Activated T-cell treated with anti-CD3 and anti-CD28 coated beads, Interleukin-2, amount 50 U/mL, for 4 hours (primary cell): ENCODE data around the gene ZNF782. TPM values are rescaled to one million over a fixed set of nuclear protein-coding genes. Genes with fewer than 3 reads are reported as not detected.
"Not testable (repeated sequence)": the region's sequence is repeated elsewhere in the genome, so short reads cannot be mapped to it uniquely, and the experiment has no call there.

ENCODE experiments used
- ATAC-seq, 2 donors: fragments of 200-7000 bp; cut with Tn5 transposase; one replicate each; pipeline ENCODE4 v1.10.0; 2021
- DNase-seq: peaks from one replicate; pipeline ENCODE4 v3.0.0-alpha.2; 2020
- H3K27me3 Mint-ChIP-seq: one replicate; pipeline ENCODE4 v1.8.0; 2021; ENCODE audit warnings: low read depth, mixed read lengths
- H3K36me3 Mint-ChIP-seq: one replicate; pipeline ENCODE4 v1.8.0; 2022; ENCODE audit warnings: mixed read lengths; ENCODE audit not compliant: insufficient read depth
- H3K4me1 Mint-ChIP-seq: one replicate; pipeline ENCODE4 v1.8.0; 2021; ENCODE audit warnings: low read depth, mixed read lengths
- H3K4me3 Mint-ChIP-seq: one replicate; pipeline ENCODE4 v1.8.0; 2021; ENCODE audit warnings: mild to moderate bottlenecking, moderate library complexity, mixed read lengths
- H3K9me3 Mint-ChIP-seq: one replicate; pipeline ENCODE4 v1.8.0; 2021; ENCODE audit warnings: mixed read lengths
- total RNA-seq, 3 donors: library from RNA; stranded (reverse); gene quantifications; one replicate each; pipeline ENCODE4 v1.2.1, GENCODE V29; 2021

ZNF782 gene
- 1 to 10 TPM; 2.8 to 3.4 (median 3.0) TPM for total RNA-seq

DNA sequence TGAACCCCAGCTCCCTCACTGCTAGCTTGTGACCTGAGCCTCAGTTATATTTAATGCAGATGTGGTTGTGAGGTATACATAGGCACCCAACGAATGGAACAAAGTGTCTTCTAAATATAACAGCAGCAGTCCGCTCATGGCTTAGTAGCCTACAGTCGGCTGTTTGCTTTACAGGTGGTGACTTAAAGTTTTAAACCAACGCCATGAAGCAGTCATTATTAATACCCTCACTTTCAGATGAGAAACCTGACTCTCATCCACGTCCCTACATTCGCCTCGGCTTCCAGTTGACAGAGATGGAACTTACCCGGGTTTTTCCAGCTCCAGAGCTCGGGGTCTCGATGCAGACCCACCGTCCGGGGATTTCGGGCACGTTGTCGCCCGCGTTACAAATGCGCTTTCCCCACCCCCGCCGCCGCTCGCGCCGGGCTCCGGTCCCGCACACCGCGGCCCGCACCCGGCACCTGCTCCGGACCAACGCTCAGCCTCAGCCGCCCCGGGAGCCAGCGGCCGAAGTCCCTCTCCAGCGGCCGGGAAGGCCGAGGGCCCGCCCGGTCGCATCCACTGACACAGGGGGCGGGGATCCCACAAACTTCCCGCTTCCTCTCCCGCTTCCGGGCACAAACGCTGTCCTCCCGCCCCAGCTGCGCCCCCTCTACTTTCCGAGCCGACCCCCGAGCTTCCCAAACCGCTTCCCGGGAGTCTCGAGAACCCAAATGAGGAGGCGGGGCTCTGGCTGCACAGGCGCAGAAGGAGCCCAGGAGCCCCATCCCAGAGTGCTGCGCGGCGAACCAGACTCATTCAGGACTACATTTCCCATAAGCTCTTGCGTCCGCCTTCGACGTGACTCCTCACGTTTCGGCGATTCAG lies at the start of gene ZNF782:
ZNF782 (minus strand) TSS at position 734 of the 870 bp plus-strand sequence. CDS start 2,553 bp downstream, outside the sequence.
- Mint-ChIP-seq H3K27me3 (peaks cover 3% of the 10 kb centered on the region), H3K4me1 (peaks cover 43% of the 10 kb centered on the region), H3K4me3 (peak within 1 kb of the TSS; percentile 100), H3K36me3 (peaks cover 14% of the 10 kb centered on the region), H3K9me3 (no peaks in the 10 kb centered on the region)
- DNase-seq (peak; percentile 77), ATAC-seq (peak; percentile 94)

DNA sequence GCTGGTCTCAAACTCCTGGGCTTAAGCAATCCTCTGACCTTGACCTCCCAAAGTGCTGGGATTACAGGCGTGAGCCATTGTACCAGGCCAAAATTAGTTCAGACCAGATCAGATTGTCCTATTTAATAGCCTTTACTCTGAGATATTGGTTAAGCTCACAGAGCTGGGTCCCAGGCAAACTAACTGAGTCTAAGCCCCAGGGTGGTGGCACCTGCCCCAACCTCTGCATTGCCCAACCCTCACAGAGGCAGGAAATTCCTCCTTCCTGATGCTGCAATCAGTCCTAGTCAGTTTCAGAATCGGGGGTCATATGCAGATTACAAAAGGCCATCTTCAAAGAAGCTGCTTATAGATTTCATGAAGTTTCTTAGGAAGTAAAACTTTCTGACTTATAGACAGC lies 45.7 kb upstream of the ZNF782 start:
- not testable (repeated sequence) for H3K4me1 Mint-ChIP-seq, H3K9me3 Mint-ChIP-seq, DNase-seq, ATAC-seq, H3K4me3 Mint-ChIP-seq, H3K27me3 Mint-ChIP-seq
- H3K36me3 Mint-ChIP-seq: peaks cover 22% of the 10 kb centered on the region

DNA sequence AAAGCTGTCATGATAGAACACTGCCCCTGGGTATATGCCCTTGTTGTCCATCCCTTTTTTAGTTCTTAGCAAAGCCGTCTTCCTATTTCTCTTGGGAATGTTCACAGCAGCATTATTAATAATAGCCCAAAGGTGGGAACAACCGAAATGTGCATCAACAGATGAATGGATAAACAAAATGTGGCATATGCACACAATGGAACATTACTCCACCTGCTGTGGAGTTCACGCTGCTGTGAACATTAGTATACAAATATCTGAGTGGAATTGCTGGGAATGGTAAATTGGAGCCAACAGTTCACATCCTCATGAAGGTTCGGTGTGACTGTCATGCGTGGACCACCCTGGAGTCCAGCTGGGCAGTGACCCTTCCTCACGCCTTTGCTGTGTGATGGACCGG lies 37.8 kb upstream of the ZNF782 start:
- no peak overlapping the region for H3K4me3 Mint-ChIP-seq
- peaks cover 5% of the 10 kb centered on the region for H3K9me3 Mint-ChIP-seq
- H3K4me1 Mint-ChIP-seq: no peaks in the 10 kb centered on the region
- H3K27me3 Mint-ChIP-seq: no peaks in the 10 kb centered on the region
- no peak for DNase-seq
- H3K36me3 Mint-ChIP-seq: peaks cover 42% of the 10 kb centered on the region
- ATAC-seq: no peak

GRCh38 chr9:96888591-96888990 lies 34.3 kb upstream of the ZNF782 start:
- Mint-ChIP-seq H3K36me3 (peaks cover 29% of the 10 kb centered on the region), H3K4me1 (no peaks in the 10 kb centered on the region), H3K4me3 (no peak overlapping the region), H3K9me3 (peaks cover 8% of the 10 kb centered on the region), H3K27me3 (no peaks in the 10 kb centered on the region)
- DNase-seq: no peak
- ATAC-seq: no peak

DNA sequence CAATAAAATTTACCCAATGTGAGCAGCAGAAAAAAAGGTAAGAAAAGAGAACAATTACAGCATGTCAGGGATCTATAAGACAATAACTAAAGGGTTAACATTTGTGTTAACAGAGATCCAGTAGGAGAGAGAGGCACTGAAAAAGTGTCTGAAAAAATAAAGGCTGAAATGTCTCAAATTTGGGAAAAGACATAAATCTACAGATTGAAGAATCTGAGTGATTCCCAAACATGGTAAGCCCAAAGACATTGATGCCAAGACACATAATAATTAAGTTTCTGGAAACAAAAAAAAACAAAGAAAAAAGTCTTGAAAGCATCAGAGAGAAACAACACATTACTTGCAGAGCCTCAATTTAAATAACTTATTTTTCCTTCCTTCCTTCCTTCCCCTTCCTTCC lies 31.1 kb upstream of the ZNF782 start:
- peaks cover 8% of the 10 kb centered on the region for H3K9me3 Mint-ChIP-seq
- H3K4me3 Mint-ChIP-seq: no peak overlapping the region
- ATAC-seq (no peak), DNase-seq (no peak)
- peaks cover 21% of the 10 kb centered on the region for H3K36me3 Mint-ChIP-seq
- no peaks in the 10 kb centered on the region for H3K4me1 Mint-ChIP-seq
- H3K27me3 Mint-ChIP-seq: no peaks in the 10 kb centered on the region

GRCh38 chr9:96884443-96884842 lies 30.1 kb upstream of the ZNF782 start:
- DNase-seq: no peak

GRCh38 chr9:96883922-96884321 lies 29.6 kb upstream of the ZNF782 start:
- Mint-ChIP-seq H3K27me3 (peaks cover 8% of the 10 kb centered on the region), H3K36me3 (peaks cover 21% of the 10 kb centered on the region), H3K4me1 (no peaks in the 10 kb centered on the region), H3K9me3 (peaks cover 8% of the 10 kb centered on the region), H3K4me3 (no peak overlapping the region)
- ATAC-seq: no peak
- no peak for DNase-seq

More at GRCh38 chr9:96884443-96884842, 30.1 kb upstream of the ZNF782 start:
- H3K9me3 Mint-ChIP-seq: peaks cover 8% of the 10 kb centered on the region
- H3K27me3 Mint-ChIP-seq: peaks cover 2% of the 10 kb centered on the region
- ATAC-seq: peak in 1 of 2 donors; percentile 21
- no peaks in the 10 kb centered on the region for H3K4me1 Mint-ChIP-seq
- H3K4me3 Mint-ChIP-seq: no peak overlapping the region
- peaks cover 21% of the 10 kb centered on the region for H3K36me3 Mint-ChIP-seq

GRCh38 chr9:96877269-96877668 lies 23.0 kb upstream of the ZNF782 start:
- no peaks in the 10 kb centered on the region for H3K36me3 Mint-ChIP-seq
- peaks cover 17% of the 10 kb centered on the region for H3K4me1 Mint-ChIP-seq
- ATAC-seq: no peak
- peaks cover 50% of the 10 kb centered on the region for H3K27me3 Mint-ChIP-seq
- H3K9me3 Mint-ChIP-seq: no peaks in the 10 kb centered on the region
- no peak for DNase-seq
- H3K4me3 Mint-ChIP-seq: no peak overlapping the region

DNA sequence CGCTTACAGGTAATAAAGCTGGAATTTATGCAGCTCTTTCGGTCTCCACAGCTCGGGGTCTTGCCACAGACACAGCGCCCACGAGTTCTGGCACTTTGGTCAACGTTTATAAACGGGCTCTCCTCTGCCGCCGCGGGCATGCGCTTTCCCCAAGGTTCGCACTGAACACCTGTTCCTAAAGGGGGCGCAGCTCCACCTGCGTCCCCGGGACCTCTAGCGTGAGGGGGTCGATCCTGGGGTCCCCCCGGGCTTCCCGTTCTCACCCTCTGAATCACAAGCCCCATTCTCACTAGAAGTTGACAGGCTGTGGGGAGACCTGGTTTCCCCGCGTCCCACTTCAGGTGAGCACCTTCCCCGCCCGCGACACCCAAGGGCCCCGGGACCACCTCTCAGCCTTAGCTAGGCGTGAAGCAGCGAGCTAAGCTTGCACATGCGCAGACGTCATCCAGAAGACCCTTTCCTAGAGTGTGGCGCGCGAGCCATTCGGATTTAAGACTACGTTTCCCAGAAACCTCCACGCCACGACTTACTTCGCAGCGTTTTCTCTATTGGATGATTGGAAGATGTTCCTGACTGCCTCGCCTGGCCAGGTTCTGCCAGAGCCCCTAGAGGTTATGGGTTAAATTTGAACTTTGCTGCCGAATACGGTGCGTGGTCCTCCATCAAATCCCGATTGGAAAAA lies 21.3 kb upstream of the ZNF782 start:
- peaks cover 50% of the 10 kb centered on the region for H3K27me3 Mint-ChIP-seq
- no peaks in the 10 kb centered on the region for H3K9me3 Mint-ChIP-seq
- H3K36me3 Mint-ChIP-seq: no peaks in the 10 kb centered on the region
- peaks cover 17% of the 10 kb centered on the region for H3K4me1 Mint-ChIP-seq
- peak overlapping the region; percentile 83 for H3K4me3 Mint-ChIP-seq
- DNase-seq (no peak), ATAC-seq (peak; percentile 42 to 55)

DNA sequence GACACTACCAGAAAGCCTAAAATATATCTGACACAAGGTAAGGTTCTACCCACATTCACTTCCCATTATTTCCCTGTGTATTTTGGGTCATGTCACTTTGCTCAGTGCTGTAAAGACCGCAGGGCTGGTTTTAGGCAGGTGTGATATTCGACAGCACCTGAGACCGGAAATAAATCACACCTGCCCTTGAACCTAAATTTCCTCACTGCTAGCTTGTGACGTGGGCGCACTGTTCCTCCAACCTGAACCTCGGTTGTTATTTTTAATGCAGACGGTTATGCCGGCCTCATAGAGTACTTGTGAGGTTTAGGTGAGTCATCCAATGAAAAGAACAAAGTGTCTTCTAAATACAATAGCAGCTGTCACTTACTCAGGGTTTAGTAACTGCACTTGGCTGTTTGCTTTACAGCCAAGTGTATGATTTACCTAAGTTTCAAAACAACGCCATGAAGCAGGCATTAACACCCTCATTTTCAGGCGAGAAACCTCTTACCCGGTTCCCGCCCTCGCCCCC lies 20.7 kb upstream of the ZNF782 start:
- Mint-ChIP-seq H3K4me3 (peak overlapping the region; percentile 83), H3K4me1 (peaks cover 17% of the 10 kb centered on the region), H3K36me3 (no peaks in the 10 kb centered on the region), H3K9me3 (no peaks in the 10 kb centered on the region), H3K27me3 (peaks cover 50% of the 10 kb centered on the region)
- ATAC-seq (peak; percentile 94 to 97), DNase-seq (peak; percentile 37)

GRCh38 chr9:96874201-96874785 lies 20.0 kb upstream of the ZNF782 start:
- H3K4me3 Mint-ChIP-seq: no peak overlapping the region
- no peak for ATAC-seq
- H3K27me3 Mint-ChIP-seq: peaks cover 46% of the 10 kb centered on the region
- H3K36me3 Mint-ChIP-seq: no peaks in the 10 kb centered on the region
- no peaks in the 10 kb centered on the region for H3K9me3 Mint-ChIP-seq
- peaks cover 17% of the 10 kb centered on the region for H3K4me1 Mint-ChIP-seq
- no peak for DNase-seq

DNA sequence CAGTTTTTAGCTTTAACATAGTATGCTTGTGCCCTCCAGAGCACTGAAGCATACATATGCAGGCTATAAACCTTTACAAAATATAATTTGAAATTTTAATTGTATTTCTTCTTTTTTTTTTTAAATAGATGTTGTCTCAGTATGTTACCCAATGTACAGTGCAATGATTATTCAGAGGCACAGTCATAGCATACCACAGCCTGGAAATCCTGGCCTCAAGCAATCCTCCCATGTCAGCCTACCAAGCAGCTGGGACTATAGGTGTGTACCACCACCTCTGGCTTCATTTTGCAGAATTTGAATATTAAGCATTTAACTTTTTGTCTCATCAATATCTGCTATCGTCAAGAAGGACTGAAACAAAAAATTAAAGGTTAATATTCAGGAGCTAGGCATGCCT lies 16.9 kb upstream of the ZNF782 start:
- Mint-ChIP-seq H3K36me3 (peaks cover 2% of the 10 kb centered on the region), H3K27me3 (peaks cover 19% of the 10 kb centered on the region), H3K4me1 (peaks cover 17% of the 10 kb centered on the region), H3K4me3 (no peak overlapping the region), H3K9me3 (no peaks in the 10 kb centered on the region)
- no peak for ATAC-seq
- no peak for DNase-seq

DNA sequence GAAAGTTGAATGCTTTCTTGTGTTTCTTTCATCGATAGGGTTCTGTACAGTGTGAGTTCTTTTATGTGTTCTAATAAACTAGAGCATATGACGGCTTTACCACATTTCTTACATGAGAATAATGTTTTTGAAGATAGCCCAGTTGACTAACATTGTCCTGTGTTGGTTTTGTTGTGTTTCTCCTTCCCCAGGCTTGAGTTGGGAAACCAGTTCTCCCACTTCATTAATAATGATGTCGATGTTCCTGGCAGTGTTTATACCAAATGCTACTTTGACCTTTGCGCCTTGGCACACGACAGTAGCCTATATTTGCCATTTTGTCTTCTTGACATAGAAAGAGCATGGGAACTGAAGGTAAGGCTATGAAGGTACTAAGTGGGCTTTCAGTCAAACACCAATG lies 14.4 kb upstream of the ZNF782 start:
- H3K9me3 Mint-ChIP-seq: peaks cover 5% of the 10 kb centered on the region
- ATAC-seq: no peak
- H3K4me1 Mint-ChIP-seq: no peaks in the 10 kb centered on the region

GRCh38 chr9:96867079-96867804 lies 12.9 kb upstream of the ZNF782 start:
- Mint-ChIP-seq H3K36me3 (peaks cover 2% of the 10 kb centered on the region), H3K4me3 (no peak overlapping the region), H3K9me3 (peaks cover 5% of the 10 kb centered on the region), H3K27me3 (peaks cover 5% of the 10 kb centered on the region), H3K4me1 (no peaks in the 10 kb centered on the region)
- DNase-seq: no peak
- no peak for ATAC-seq

More for the DNA sequence above, 14.4 kb upstream of the ZNF782 start:
- no peak for DNase-seq
- Mint-ChIP-seq H3K4me3 (no peak overlapping the region), H3K27me3 (peaks cover 5% of the 10 kb centered on the region), H3K36me3 (peaks cover 2% of the 10 kb centered on the region)
